H1 (cell line): ENCODE data around the gene RNF126. TPM values are rescaled to one million over a fixed set of nuclear protein-coding genes. Genes with fewer than 3 reads are reported as not detected.
A peak's percentile ranks its signal among the peaks of the same experiment; 100 is the strongest.

Source experiments
- CTCF ChIA-PET: fragments of 300-600 bp; sonication (Branson Sonifier 250); formaldehyde crosslinking; loops from one replicate; lab custom pipeline; 2021; ENCODE audit not compliant: partially characterized antibody; lab: Charles Lee
- POLR2A ChIA-PET: fragments of 300-600 bp; sonication (Branson Sonifier 250); formaldehyde crosslinking; loops from one replicate; lab custom pipeline; 2021; ENCODE audit warnings: inconsistent platforms; ENCODE audit not compliant: partially characterized antibody; lab: Charles Lee
- DNase-seq, 2 experiments: peaks; one replicate each; pipeline versions ENCODE4 v3.0.0 to v3.0.0-alpha.2; 2010 to 2022; ENCODE audit warnings: low spot score in 2 of 2, low read depth in 1 of 2, mixed read lengths in 1 of 2
- FAIRE-seq: peaks from 2 replicates; lab custom pipeline; 2011; peaks lifted over from hg19 to GRCh38; lab: Jason Lieb, UNC
- H2AFZ ChIP-seq: 2 replicates; pipeline ENCODE4 v1.8.1; 2012; ENCODE audit warnings: low read length, inconsistent platforms
- H2AK5ac ChIP-seq: 2 replicates; pipeline ENCODE4 v1.6.1; 2013; ENCODE audit warnings: low read depth, low read length
- H2BK120ac ChIP-seq: replicated peaks from 2 replicates; pipeline ENCODE3; 2013; ENCODE audit warnings: low read depth, low read length, inconsistent platforms
- H2BK12ac ChIP-seq: 2 replicates; pipeline ENCODE4 v1.6.1; 2013; ENCODE audit warnings: low read depth, low read length
- H2BK15ac ChIP-seq: 2 replicates; pipeline ENCODE4 v1.6.1; 2013; ENCODE audit warnings: low read length
- H2BK20ac ChIP-seq: 2 replicates; pipeline ENCODE4 v1.6.1; 2013; ENCODE audit warnings: low read length
- H2BK5ac ChIP-seq: 2 replicates; pipeline ENCODE4 v1.6.1; 2013; ENCODE audit warnings: low read depth, low read length
- H3K14ac ChIP-seq: 2 replicates; pipeline ENCODE4 v1.6.1; 2013; ENCODE audit warnings: inconsistent platforms; ENCODE audit not compliant: insufficient read length
- H3K18ac ChIP-seq: 2 replicates; pipeline ENCODE4 v1.6.1; 2013; ENCODE audit warnings: low read length; ENCODE audit errors: extremely low read depth
- H3K23ac ChIP-seq: 2 replicates; pipeline ENCODE4 v1.6.1; 2013; ENCODE audit warnings: inconsistent platforms; ENCODE audit not compliant: insufficient read length
- H3K23me2 ChIP-seq: 2 replicates; pipeline ENCODE4 v1.6.1; 2013; ENCODE audit warnings: low read depth, low read length
- H3K27ac ChIP-seq: 2 replicates; pipeline ENCODE4 v1.6.1; 2011; ENCODE audit warnings: low read depth, low read length, inconsistent platforms
- H3K27me3 ChIP-seq, 4 experiments: replicated peaks in 1 of 4; 1 replicate in 1 of 4; 2 replicates in 3 of 4; pipeline versions ENCODE4 v1.6.1 to v1.8.1; 2011 to 2013; ENCODE audit warnings: low read length in 3 of 4, mild to moderate bottlenecking in 3 of 4, inconsistent platforms in 2 of 4, mixed read lengths in 2 of 4, moderate library complexity in 1 of 4; ENCODE audit not compliant: control insufficient read depth in 3 of 4, insufficient read depth in 3 of 4; ENCODE audit errors: extremely low read depth in 1 of 4
- H3K36me3 ChIP-seq, 4 experiments: 2 replicates each; pipeline versions ENCODE4 v1.6.1 to v1.8.1; 2011 to 2013; ENCODE audit warnings: mild to moderate bottlenecking in 4 of 4, low read length in 3 of 4, moderate library complexity in 2 of 4, control low read depth in 1 of 4, inconsistent platforms in 1 of 4; ENCODE audit not compliant: insufficient read depth in 4 of 4, control insufficient read depth in 2 of 4
- H3K4ac ChIP-seq: replicated peaks from 2 replicates; pipeline ENCODE3; 2013; ENCODE audit warnings: low read length, low read depth, mixed read lengths, inconsistent platforms; ENCODE audit not compliant: insufficient read length
- H3K4me1 ChIP-seq, 4 experiments: replicated peaks in 1 of 4; 1 replicate in 1 of 4; 2 replicates in 3 of 4; pipeline versions ENCODE4 v1.6.1 to v1.8.1; 2011 to 2013; ENCODE audit warnings: low read length in 3 of 4, inconsistent platforms in 2 of 4, mixed read lengths in 1 of 4; ENCODE audit not compliant: insufficient read depth in 4 of 4, control insufficient read depth in 3 of 4
- H3K4me2 ChIP-seq, 2 experiments: 2 replicates each; pipeline versions ENCODE4 v1.6.1 to v1.8.1; 2011 to 2013; ENCODE audit warnings: low read depth in 2 of 2, low read length in 2 of 2, control low read depth in 1 of 2, inconsistent platforms in 1 of 2, mild to moderate bottlenecking in 1 of 2; ENCODE audit not compliant: insufficient read depth in 1 of 2
- H3K4me3 ChIP-seq, 4 experiments: fragments of 200-600, 300-600 bp in 1 of 4; sonication (generic), shearing (Covaris generic), sonication (Bioruptor Twin) in 1 of 4; 2 replicates each; pipeline versions ENCODE4 v1.5.1 to v1.8.1; 2011 to 2016; ENCODE audit warnings: low read length in 4 of 4, low read depth in 3 of 4, control low read depth in 2 of 4, inconsistent platforms in 2 of 4, mild to moderate bottlenecking in 2 of 4, mixed read lengths in 1 of 4, moderate library complexity in 1 of 4; ENCODE audit not compliant: insufficient read depth in 2 of 4; ENCODE audit errors: extremely low read depth in 1 of 4
- H3K56ac ChIP-seq: replicated peaks from 2 replicates; pipeline ENCODE3; 2013; ENCODE audit warnings: low read depth, mild to moderate bottlenecking, mixed read lengths, low read length, inconsistent platforms; ENCODE audit not compliant: insufficient read length
- H3K79me1 ChIP-seq: 2 replicates; pipeline ENCODE4 v1.6.1; 2013; ENCODE audit warnings: low read depth, low read length, control low read depth
- H3K79me2 ChIP-seq, 2 experiments: 2 replicates each; pipeline versions ENCODE4 v1.6.1 to v1.8.1; 2012 to 2013; ENCODE audit warnings: low read length in 2 of 2, mild to moderate bottlenecking in 2 of 2, inconsistent platforms in 1 of 2; ENCODE audit not compliant: insufficient read depth in 2 of 2, control insufficient read depth in 1 of 2
- H3K9ac ChIP-seq, 4 experiments: replicated peaks in 1 of 4; 1 replicate in 1 of 4; 2 replicates in 3 of 4; pipeline versions ENCODE4 v1.6.1 to v1.8.1; 2011 to 2013; ENCODE audit warnings: low read depth in 3 of 4, low read length in 3 of 4, control low read depth in 2 of 4, mild to moderate bottlenecking in 2 of 4, moderate library complexity in 2 of 4, inconsistent platforms in 1 of 4; ENCODE audit errors: extremely low read depth in 1 of 4
- H3K9me3 ChIP-seq, 2 experiments: 2 replicates each; pipeline versions ENCODE4 v1.6.1 to v1.8.1; 2012 to 2013; ENCODE audit warnings: mild to moderate bottlenecking in 2 of 2, moderate library complexity in 2 of 2, control low read depth in 1 of 2, inconsistent platforms in 1 of 2, low read depth in 1 of 2, low read length in 1 of 2, mixed read lengths in 1 of 2; ENCODE audit not compliant: insufficient read depth in 2 of 2
- H4K20me1 ChIP-seq, 2 experiments: replicated peaks in 1 of 2; 2 replicates each; pipeline versions ENCODE3 to v1.8.1; 2011 to 2013; ENCODE audit warnings: inconsistent platforms in 2 of 2, low read length in 2 of 2, mild to moderate bottlenecking in 1 of 2; ENCODE audit not compliant: insufficient read depth in 2 of 2, control insufficient read depth in 1 of 2
- H4K5ac ChIP-seq: 2 replicates; pipeline ENCODE4 v1.6.1; 2013; ENCODE audit warnings: low read length, low read depth, mixed read lengths, inconsistent platforms; ENCODE audit not compliant: insufficient read length
- H4K8ac ChIP-seq: 2 replicates; pipeline ENCODE4 v1.8.0; 2013; ENCODE audit warnings: mild to moderate bottlenecking, moderate library complexity, low read length, inconsistent platforms; ENCODE audit not compliant: insufficient read depth; ENCODE audit errors: extremely low read depth
- H4K91ac ChIP-seq: replicated peaks from 2 replicates; pipeline ENCODE3; 2013; ENCODE audit warnings: low read length, mixed read lengths, inconsistent platforms; ENCODE audit not compliant: insufficient read length
- CHD1 ChIP-seq: IDR thresholded peaks from 2 replicates; pipeline ENCODE4 v1.6.1; 2012; ENCODE audit warnings: low read depth, low read length, improper control_type of control experiment
- GABPA ChIP-seq: IDR thresholded peaks from 2 replicates; pipeline ENCODE4 v1.6.1; 2011; ENCODE audit warnings: mild to moderate bottlenecking, low read length, moderate library complexity, borderline replicate concordance; ENCODE audit not compliant: insufficient read depth
- HDAC6 ChIP-seq: IDR thresholded peaks from one replicate; pipeline ENCODE4 v1.7.1; 2012; ENCODE audit warnings: low read depth, mild to moderate bottlenecking, inconsistent platforms, low read length, moderate library complexity
- MAFK ChIP-seq: IDR thresholded peaks from 2 replicates; pipeline ENCODE4 v1.6.1; 2012; ENCODE audit warnings: low read depth, mild to moderate bottlenecking, improper control_type of control experiment, low read length
- NANOG ChIP-seq: IDR thresholded peaks from 2 replicates; pipeline ENCODE4 v1.6.1; 2011; ENCODE audit warnings: low read length, low read depth, mild to moderate bottlenecking, inconsistent platforms; ENCODE audit not compliant: insufficient read depth, poor library complexity, severe bottlenecking
- NRF1 ChIP-seq: IDR thresholded peaks from 2 replicates; pipeline ENCODE4 v1.6.1; 2011; ENCODE audit warnings: mild to moderate bottlenecking, low read depth, low read length, improper control_type of control experiment
- PHF8 ChIP-seq: fragments of 200-600 bp; sonication (generic); conservative IDR thresholded peaks from 2 replicates; pipeline ENCODE4 v1.7.1; 2012; ENCODE audit warnings: low read depth, mild to moderate bottlenecking, inconsistent platforms, low read length, moderate library complexity
- POLR2A ChIP-seq, 2 experiments: IDR thresholded peaks; 1 replicate in 1 of 2; 2 replicates in 1 of 2; pipeline ENCODE4 v1.6.1; 2011; ENCODE audit warnings: low read depth in 2 of 2, low read length in 2 of 2, mild to moderate bottlenecking in 2 of 2; ENCODE audit errors: control extremely low read depth in 1 of 2
- POU5F1 ChIP-seq: IDR thresholded peaks from 2 replicates; pipeline ENCODE4 v1.6.1; 2011; ENCODE audit warnings: low read depth, mild to moderate bottlenecking, low read length, moderate library complexity
- RXRA ChIP-seq: IDR thresholded peaks from 2 replicates; pipeline ENCODE4 v1.6.1; 2011; ENCODE audit warnings: low read depth, mild to moderate bottlenecking, low read length, moderate library complexity; ENCODE audit not compliant: insufficient read depth
- TAF1 ChIP-seq: IDR thresholded peaks from 2 replicates; pipeline ENCODE4 v1.6.1; 2011; ENCODE audit warnings: mild to moderate bottlenecking, low read depth, low read length
- USF2 ChIP-seq: IDR thresholded peaks from 2 replicates; pipeline ENCODE4 v1.6.1; 2011; ENCODE audit warnings: low read length, improper control_type of control experiment
- ZNF274 ChIP-seq: IDR thresholded peaks from 2 replicates; pipeline ENCODE4 v1.7.0; 2012; ENCODE audit warnings: low read length, borderline replicate concordance; ENCODE audit errors: extremely low read depth
- WGBS, 2 experiments: shearing (Covaris generic) in 1 of 2; methylation state at CpG; one replicate each; pipeline versions ENCODE4 v1.1.6 to v1.1.7; 2013 to 2015; ENCODE audit warnings: low lambda C conversion rate in 2 of 2, mixed read lengths in 2 of 2, inconsistent platforms in 1 of 2, low coverage in 1 of 2, missing lambda C conversion rate in 1 of 2; ENCODE audit not compliant: insufficient replicate concordance in 2 of 2, insufficient coverage in 1 of 2, insufficient read length in 1 of 2; ENCODE audit errors: extremely low coverage in 1 of 2, missing lambda C conversion rate in 1 of 2; 5-methylcytosine and 5-hydroxymethylcytosine counted together
- polyA plus RNA-seq, 7 experiments: library from polyadenylated mRNA; depleted of rRNA in 3 of 7; stranded (reverse) in 5 of 7; unstranded in 2 of 7; fragments of >200 nt in 5 of 7; fragments of 200-250 nt in 2 of 7; gene quantifications; 1 replicate in 5 of 7; 2 replicates in 1 of 7; 4 replicates in 1 of 7; pipeline versions ENCODE4 v1.2.1 to v1.2.3, GENCODE V29; 2011 to 2013; ENCODE audit warnings: missing spikeins in 2 of 7, mixed read lengths in 2 of 7
- total RNA-seq: library from RNA; stranded (reverse); fragmentation: NEBNext Ultra II Directional; extraction: Animal tissue kit (Norgen Biotek cat#: 25700); gene quantifications from 2 replicates; pipeline ENCODE4 v1.2.1, GENCODE V29; 2021

Gene RNF126
- total and polyA plus RNA-seq, 2 of the 8 experiments (the other 6 are each of a cell fraction or from before 2014, with no cell fraction given) = 21.8 to 68.0 TPM

GRCh38 chr19:643736-644135 is 19.3 kb downstream of the RNF126 start:
- no peak for FAIRE-seq
- 90% methylated on average over 2 of the region's 24 CpGs; no CpG with 5 or more reads in 1 of the 2 experiments for WGBS, 2 experiments
- Histone ChIP-seq H2BK20ac (no peak overlapping the region), H3K4me1 (peaks cover 0 to 4% (median under 1%) of the 10 kb centered on the region in 4 experiments; a peak in 2 of 7 replicates), H2BK12ac (no peak overlapping the region), H3K27ac (no peak overlapping the region), H3K4me2 (no peak overlapping the region), H4K20me1 (peaks cover 5 to 10% of the 10 kb centered on the region in 2 experiments), H3K23ac (no peak overlapping the region), H3K4ac (no peak overlapping the region), H4K91ac (no peak overlapping the region), H2AFZ (no peak overlapping the region), H3K9me3 (no peaks in the 10 kb centered on the region), H2BK15ac (no peak overlapping the region), H4K5ac (no peak overlapping the region), H3K14ac (no peak overlapping the region), H3K9ac (no peak overlapping the region; a peak in 1 of 7 replicates), H2BK5ac (no peak overlapping the region), H3K79me1 (no peaks in the 10 kb centered on the region; the same call in 1 of the 2 replicates), H4K8ac (peak overlapping the region; percentile 85; the same call in 1 of the 2 replicates), H3K18ac (no peak overlapping the region), H3K4me3 (no peak overlapping the region), H2AK5ac (no peak overlapping the region), H3K56ac (no peak overlapping the region), H2BK120ac (no peak overlapping the region), H3K23me2 (peaks cover 5% of the 10 kb centered on the region; the same call in 1 of the 2 replicates), H3K27me3 (peaks cover 0 to 7% (median 5%) of the 10 kb centered on the region in 4 experiments; a peak in 5 of 7 replicates), H3K79me2 (no peaks in the 10 kb centered on the region), H3K36me3 (peaks cover 0 to 35% (median 15%) of the 10 kb centered on the region in 4 experiments; a peak in 6 of 8 replicates)
- CTCF ChIA-PET = no interaction called here
- DNase-seq = no peak
- POLR2A ChIA-PET = interaction anchor here (1.0 to 1.4 kb wide), 2 partner anchors 12 to 20 kb away, joined by 3 to 4 read pairs; no protein-coding TSS in a partner anchor
- TF ChIP-seq NANOG (no peak), GABPA (no peak), NRF1 (no peak), POLR2A (IDR thresholded peaks at IDR 0.05; ENCODE audit: control extremely low read depth in 1 of 2, low read depth in 2 of 2, low read length in 2 of 2) (no peak), TAF1 (no peak), HDAC6 (no peak), RXRA (no peak), ZNF274 (no peak), USF2 (no peak), PHF8 (no peak), CHD1 (no peak), MAFK (no peak), POU5F1 (no peak)
